K562 (cell line): ENCODE results near the gene CHCHD6. TPM values are rescaled to one million over a fixed set of nuclear protein-coding genes. Genes with fewer than 3 reads are reported as not detected.

Experiments used
- ATAC-seq: fragments of 200-7000 bp; cut with Tn5 transposase; 3 replicates; pipeline ENCODE4 v1.9.1; 2020; ENCODE audit warnings: moderate library complexity
- BruUV-seq: library from RNA; stranded (reverse); fragments of 400-500 nt; replicated peaks from 2 replicates; lab custom pipeline; 2021; lab: Mats Ljungman, UMichigan
- CTCF ChIA-PET: fragments of 300-600 bp; formaldehyde crosslinking; extraction: SDS; loops from one replicate; lab custom pipeline; 2021; ENCODE audit warnings: low intra/inter-chr PET ratio; lab: Yijun Ruan, JAX
- POLR2A ChIA-PET: fragments of 300-600, 350-650 bp; sonication (Branson Sonifier 250); formaldehyde crosslinking; extraction: SDS; loops from one replicate; lab custom pipeline; 2021; ENCODE audit warnings: antibody characterized with exemption, inconsistent platforms; lab: Yijun Ruan, JAX
- DNase-seq, 4 experiments: peaks; one replicate each; pipeline versions ENCODE4 v3.0.0 to v3.0.0-alpha.2; 2011 to 2018; ENCODE audit warnings: low spot score in 3 of 4, mixed read lengths in 3 of 4; ENCODE audit errors: extremely low read depth in 1 of 4
- FAIRE-seq: peaks from 2 replicates; lab custom pipeline; 2011; peaks lifted over from hg19 to GRCh38; lab: Jason Lieb, UNC
- H2AFZ ChIP-seq: 2 replicates; pipeline ENCODE4 v1.6.0; 2011; ENCODE audit warnings: low read depth, low read length, control low read depth, inconsistent platforms
- H3K27ac ChIP-seq: fragments of 200-600 bp; 3 replicates; pipeline ENCODE4 v1.8.0; 2011; ENCODE audit warnings: low read depth, mild to moderate bottlenecking, control low read depth, inconsistent platforms, low read length, moderate library complexity, mixed read lengths; ENCODE audit errors: extremely low read depth
- H3K27me3 ChIP-seq, 2 experiments: fragments of 300-600 bp in 1 of 2; 2 replicates in 1 of 2; 3 replicates in 1 of 2; pipeline versions ENCODE4 v1.6.0 to v1.8.0; 2011; ENCODE audit warnings: inconsistent platforms in 2 of 2, low read length in 2 of 2, mild to moderate bottlenecking in 1 of 2, mixed read lengths in 1 of 2, moderate library complexity in 1 of 2; ENCODE audit not compliant: control insufficient read depth in 2 of 2, insufficient read depth in 2 of 2
- H3K36me3 ChIP-seq: fragments of 300-600 bp; 3 replicates; pipeline ENCODE4 v1.8.0; 2011; ENCODE audit warnings: mild to moderate bottlenecking, low read length, inconsistent platforms; ENCODE audit not compliant: control insufficient read depth, insufficient read depth
- H3K4me1 ChIP-seq, 2 experiments: fragments of 200-600 bp in 1 of 2; replicated peaks in 1 of 2; 2 replicates in 1 of 2; 3 replicates in 1 of 2; pipeline versions ENCODE4 v1.5.1 to v1.8.0; 2011; ENCODE audit warnings: inconsistent platforms in 2 of 2, low read length in 2 of 2, mild to moderate bottlenecking in 1 of 2, mixed read lengths in 1 of 2, moderate library complexity in 1 of 2; ENCODE audit not compliant: control insufficient read depth in 2 of 2, insufficient read depth in 2 of 2
- H3K4me2 ChIP-seq: 2 replicates; pipeline ENCODE4 v1.6.1; 2011; ENCODE audit warnings: low read length, control low read depth, inconsistent platforms, mixed read lengths; ENCODE audit not compliant: insufficient read depth
- H3K4me3 ChIP-seq: fragments of 200-600 bp; sonication (generic), shearing (Covaris generic); 2 replicates; pipeline ENCODE4 v1.5.1; 2016; ENCODE audit warnings: control low read depth, inconsistent platforms
- H3K79me2 ChIP-seq: fragments of 200-600 bp; 3 replicates; pipeline ENCODE4 v1.8.0; 2011; ENCODE audit warnings: low read length, inconsistent platforms; ENCODE audit not compliant: control insufficient read depth, insufficient read depth
- H3K9ac ChIP-seq, 2 experiments: 2 replicates each; pipeline versions ENCODE4 v1.6.0 to v1.6.1; 2011; ENCODE audit warnings: low read depth in 2 of 2, low read length in 2 of 2, control low read depth in 1 of 2, inconsistent platforms in 1 of 2, mild to moderate bottlenecking in 1 of 2, mixed read lengths in 1 of 2; ENCODE audit not compliant: insufficient read depth in 1 of 2
- H3K9me1 ChIP-seq: one replicate; pipeline ENCODE4 v1.6.0; 2011; ENCODE audit warnings: inconsistent platforms, mild to moderate bottlenecking, low read length, moderate library complexity; ENCODE audit not compliant: control insufficient read depth, insufficient read depth
- H3K9me3 ChIP-seq: replicated peaks from 2 replicates; pipeline ENCODE4 v1.5.1; 2011; ENCODE audit warnings: low read depth, low read length, inconsistent platforms; ENCODE audit not compliant: control insufficient read depth, insufficient read depth
- H4K20me1 ChIP-seq: replicated peaks from 2 replicates; pipeline ENCODE4 v1.6.1; 2011; ENCODE audit warnings: low read length, inconsistent platforms, mixed read lengths; ENCODE audit not compliant: control insufficient read depth, insufficient read depth
- ADNP ChIP-seq: fragments of 200-800 bp; sonication (Bioruptor generic); IDR thresholded peaks from 2 replicates; pipeline ENCODE4 v1.6.1; 2016; ENCODE audit warnings: missing genetic modification characterization, missing compliant biosample characterization
- NFE2 ChIP-seq: IDR thresholded peaks from 2 replicates; pipeline ENCODE4 v1.6.1; 2014; ENCODE audit warnings: antibody characterized with exemption, low read depth
- PHF8 ChIP-seq: fragments of 200-600 bp; sonication (generic); IDR thresholded peaks from 2 replicates; pipeline ENCODE4 v1.6.1; 2012; ENCODE audit warnings: mixed run types, mild to moderate bottlenecking, inconsistent platforms, low read length, moderate library complexity, borderline replicate concordance
- USF2 ChIP-seq: sonication (generic); formaldehyde crosslinking; IDR thresholded peaks from 2 replicates; pipeline ENCODE4 v1.5.0; 2020; ENCODE audit warnings: missing genetic modification reagents
- WGBS: fragments of 100-300 bp; shearing (Covaris generic); methylation state at CpG from one replicate; pipeline ENCODE4 v1.1.6; 2016; ENCODE audit warnings: low coverage, mixed read lengths; ENCODE audit not compliant: insufficient coverage; ENCODE audit errors: missing lambda C conversion rate; 5-methylcytosine and 5-hydroxymethylcytosine counted together
- in situ Hi-C: fragments of 300-500 bp; cut with MboI; formaldehyde crosslinking; loops from 4 replicates; pipeline ENCODE4 v1.15.0; 2018; ENCODE audit warnings: inconsistent platforms, mixed read lengths
- intact Hi-C: fragments of 100-400 bp; cut with micrococcal nuclease; formaldehyde crosslinking; loops from 2 replicates; pipeline ENCODE4 v1.14.2; 2022
- polyA plus RNA-seq, 8 experiments: library from polyadenylated mRNA; depleted of rRNA in 4 of 8; stranded (reverse) in 5 of 8; unstranded in 3 of 8; fragments of >200 nt; fragmentation: Nextera tagmentation in 2 of 8; fragmentation: Illumina TruSeq in 1 of 8; extraction: Ambion mirVana in 2 of 8; extraction: Trizol in 1 of 8; gene quantifications; 2 replicates each; pipeline versions ENCODE4 v1.2.1 to v1.2.3, GENCODE V29; 2011 to 2014; ENCODE audit warnings: inconsistent platforms in 1 of 8, missing spikeins in 1 of 8
- total RNA-seq, 7 experiments: library from RNA; depleted of rRNA in 6 of 7; stranded (reverse); fragments of >200 nt in 6 of 7; fragmentation: Illumina TruSeq in 2 of 7; extraction: Trizol in 2 of 7; gene quantifications; 2 replicates each; pipeline versions ENCODE4 v1.2.1 to v1.2.3, GENCODE V29; 2011 to 2021; ENCODE audit warnings: low replicate concordance in 1 of 7

CHCHD6 gene
- total and polyA plus RNA-seq, 9 of the 15 experiments (the other 6 are each of a cell fraction or from before 2014, with no cell fraction given): 4.6 to 18.6 (median 10.9) TPM

GRCh38 chr3:126968391-126969390, 264.7 kb downstream of the CHCHD6 start:
- intact Hi-C loops: no loop called here
- BruUV-seq: no TSS peak
- no peaks in the 10 kb centered on the region for H3K9me1 ChIP-seq
- H3K4me1 ChIP-seq: peaks cover 0 to 4% of the 10 kb centered on the region in 2 experiments; a peak in 3 of 5 replicates
- H3K79me2 ChIP-seq: no peaks in the 10 kb centered on the region
- no peaks in the 10 kb centered on the region for H3K27me3 ChIP-seq
- H3K36me3 ChIP-seq: no peaks in the 10 kb centered on the region
- in situ Hi-C loops: no loop called here
- 58% methylated on average over 16 of the region's 20 CpGs for whole genome bisulfite sequencing
- no peak overlapping the region for H2AFZ ChIP-seq
- no peaks in the 10 kb centered on the region for H3K9me3 ChIP-seq
- H4K20me1 ChIP-seq: no peaks in the 10 kb centered on the region
- DNase-seq (no peak), FAIRE-seq (no peak), ATAC-seq (no peak)
- ChIA-PET CTCF (no interaction called here), POLR2A (interaction anchor here (1.0 kb wide), 1 partner anchor 14 kb away, joined by 4 read pairs; the partner anchor contains the start of gene PLXNA1)
- H3K9ac ChIP-seq: no peak overlapping the region; a peak in 1 of 4 replicates
- no peak overlapping the region for H3K4me2 ChIP-seq
- no peak for TF ChIP-seq NFE2
- 0 out of 2 replicates have a peak, but pooled peaks have one; percentile 14 for TF ChIP-seq USF2 (CRISPR knock-in tag)
- TF ChIP-seq ADNP (tag): no peak
- no peak for TF ChIP-seq PHF8
- no peak overlapping the region for H3K4me3 ChIP-seq
- no peak overlapping the region for H3K27ac ChIP-seq
